GM12872 (cell line): Measurements from ENCODE around the gene FAM118A.

ENCODE experiments used
- CTCF ChIP-seq: IDR thresholded peaks from 3 replicates; pipeline ENCODE4 v1.5.1; 2011; ENCODE audit warnings: low read depth, mild to moderate bottlenecking, low read length, moderate library complexity; ENCODE audit not compliant: insufficient read depth

Gene FAM118A

DNA sequence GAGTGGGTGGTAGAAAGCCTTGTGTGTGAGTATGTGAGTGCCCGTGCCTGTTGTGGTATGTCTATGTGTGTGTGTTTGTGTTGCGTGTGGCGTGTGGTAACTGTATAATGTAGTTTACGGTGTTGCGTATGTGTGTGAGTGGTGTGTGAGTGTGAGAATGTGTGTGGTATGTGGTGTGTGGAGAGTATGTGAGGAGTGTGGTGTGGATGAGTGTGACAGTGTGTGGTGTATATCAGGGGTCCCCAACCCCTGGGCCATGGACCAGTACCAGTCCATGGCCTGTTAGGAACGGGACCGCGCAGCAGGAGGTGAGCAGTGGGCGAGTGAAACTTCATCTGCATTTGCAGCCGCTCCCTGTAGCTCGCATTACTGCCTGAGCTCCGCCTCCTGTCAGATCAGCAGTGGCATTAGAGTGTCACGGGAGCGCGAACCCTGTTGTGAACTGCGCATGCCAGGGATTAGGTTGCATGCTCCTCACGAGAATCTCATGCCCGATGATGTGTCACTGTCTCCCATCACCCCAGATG, 19.3 kb upstream of the FAM118A start:
- no peak for TF ChIP-seq CTCF

- TF ChIP-seq CTCF: no peak
Observed at GRCh38 chr22:45291061-45291930, 18.4 kb upstream of the FAM118A start.

DNA sequence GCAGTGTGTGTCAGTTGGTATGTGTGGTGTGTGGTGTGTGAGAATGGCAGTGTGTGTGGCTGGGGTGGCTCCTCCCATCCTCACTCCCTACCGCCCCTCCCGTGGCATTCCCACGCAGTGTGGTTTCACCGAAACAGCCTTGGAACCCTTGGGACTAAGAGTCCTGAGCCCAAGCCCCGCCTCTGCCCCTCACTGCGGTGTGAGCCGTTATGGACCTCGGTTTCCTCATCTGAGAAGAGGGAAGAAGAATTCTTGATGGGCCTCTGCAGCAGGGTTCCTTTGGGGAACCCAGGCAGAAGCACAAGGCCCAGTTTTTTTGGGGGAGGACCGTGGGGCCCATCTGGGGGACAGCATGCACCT, 17.8 kb upstream of the FAM118A start:
- no peak for TF ChIP-seq CTCF

DNA sequence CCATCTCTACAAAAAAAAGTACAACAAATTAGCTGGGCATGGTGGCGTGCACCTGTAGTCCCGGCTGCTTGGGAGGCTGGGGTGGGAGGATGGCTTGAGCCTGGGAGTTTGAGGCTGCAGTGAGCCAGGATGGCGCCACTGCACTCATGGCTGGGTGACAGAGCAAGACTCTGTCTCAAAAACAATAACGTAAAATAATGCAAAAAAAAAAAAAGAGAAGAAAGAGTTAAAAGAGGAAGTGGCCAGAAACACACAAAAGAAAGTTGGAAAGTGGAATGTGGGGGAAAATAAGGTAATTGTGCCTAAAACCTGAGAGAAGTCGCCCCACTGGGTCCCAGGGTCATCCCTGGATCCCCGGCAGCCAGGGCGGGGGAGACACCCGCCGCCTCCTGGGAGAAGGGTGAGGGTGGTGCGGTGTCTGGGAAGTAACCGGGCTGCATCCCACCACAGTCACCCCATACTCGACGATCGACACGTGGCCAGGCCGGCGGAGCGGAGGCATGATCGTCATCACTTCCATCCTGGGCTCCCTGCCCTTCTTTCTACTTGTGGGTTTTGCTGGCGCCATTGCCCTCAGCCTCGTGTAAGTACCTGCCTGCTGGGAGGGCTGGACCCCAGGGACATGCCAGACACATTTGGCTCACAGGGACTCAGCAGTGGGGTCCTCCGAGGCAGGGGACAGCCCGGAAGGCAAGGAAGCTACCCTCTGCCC, 16.8 kb upstream of the FAM118A start:
- TF ChIP-seq CTCF: no peak

DNA sequence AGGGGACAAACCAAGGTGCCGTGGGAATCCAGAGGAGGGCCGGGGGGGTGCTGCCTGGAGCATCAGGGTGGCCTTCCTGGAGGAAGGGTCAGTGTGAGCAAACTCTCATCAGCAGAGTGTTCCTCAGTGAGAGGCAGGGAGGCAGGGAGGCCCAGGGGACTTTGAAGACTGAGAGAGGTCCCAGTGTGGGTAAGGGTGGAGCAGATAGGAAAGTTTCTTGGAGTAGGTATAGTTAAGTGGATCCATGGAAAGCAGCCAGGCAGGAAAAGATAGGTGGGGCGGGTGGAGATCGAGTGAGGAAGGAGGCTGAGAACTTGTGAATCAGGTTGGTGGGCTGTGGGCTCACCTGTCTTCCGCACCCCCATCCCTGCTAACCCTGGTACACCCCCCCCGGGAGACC, 15.7 kb upstream of the FAM118A start:
- TF ChIP-seq CTCF: no peak

DNA sequence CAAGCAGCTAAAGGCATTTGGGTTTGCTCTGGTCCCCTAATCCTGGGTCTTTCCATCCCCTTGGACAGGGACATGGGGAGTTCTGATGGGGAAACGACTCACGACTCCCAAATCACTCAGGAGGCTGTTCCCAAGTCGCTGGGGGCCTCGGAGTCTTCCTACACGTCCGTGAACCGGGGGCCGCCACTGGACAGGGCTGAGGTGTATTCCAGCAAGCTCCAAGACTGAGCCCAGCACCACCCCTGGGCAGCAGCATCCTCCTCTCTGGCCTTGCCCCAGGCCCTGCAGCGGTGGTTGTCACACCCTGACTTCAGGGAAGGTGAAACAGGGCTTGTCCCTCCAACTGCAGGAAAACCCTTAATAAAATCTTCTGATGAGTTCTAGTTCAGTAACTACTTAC, 14.2 kb upstream of the FAM118A start:
- no peak for TF ChIP-seq CTCF

GRCh38 chr22:45296628-45297297, 13.0 kb upstream of the FAM118A start:
- no peak for TF ChIP-seq CTCF
